Fibroblast of skin of left biceps (primary cell): ENCODE measurements around the gene SNAP91.
"Not testable (repeated sequence)": the region's sequence is repeated elsewhere in the genome, so short reads cannot be mapped to it uniquely, and the experiment has no call there.

Experiments used
- DNase-seq, 2 experiments: peaks; one replicate each; pipeline ENCODE4 v3.0.0-alpha.2; 2013; ENCODE audit warnings: low read depth in 2 of 2

SNAP91 gene

GRCh38 chr6:83633149-83633548, 75.8 kb downstream of the SNAP91 start:
- DNase-seq: no peak

- DNase-seq: not testable (repeated sequence)
Measured at GRCh38 chr6:83629908-83630307, 79.0 kb downstream of the SNAP91 start.

GRCh38 chr6:83615025-83615999, 93.6 kb downstream of the SNAP91 start:
- no peak for DNase-seq

GRCh38 chr6:83613378-83613777, 95.5 kb downstream of the SNAP91 start:
- DNase-seq: no peak

- no peak for DNase-seq
Measured at GRCh38 chr6:83609248-83609647, 99.7 kb downstream of the SNAP91 start.

GRCh38 chr6:83605517-83605916, 103.4 kb downstream of the SNAP91 start:
- no peak for DNase-seq

- no peak for DNase-seq
Measured at GRCh38 chr6:83603551-83603950, 105.3 kb downstream of the SNAP91 start.

- no peak for DNase-seq
Measured at GRCh38 chr6:83601119-83601518, 107.8 kb downstream of the SNAP91 start.

GRCh38 chr6:83600459-83600858, 108.4 kb downstream of the SNAP91 start:
- no peak for DNase-seq

- DNase-seq: no peak
Measured at GRCh38 chr6:83597511-83597910, 111.4 kb downstream of the SNAP91 start.

GRCh38 chr6:83597051-83597450, 111.8 kb downstream of the SNAP91 start:
- DNase-seq: no peak

- DNase-seq: no peak
Measured at GRCh38 chr6:83594941-83595340, 114.0 kb downstream of the SNAP91 start.

- no peak for DNase-seq
Measured at GRCh38 chr6:83593395-83593785, 115.5 kb downstream of the SNAP91 start.

GRCh38 chr6:83592770-83593394, 116.0 kb downstream of the SNAP91 start:
- DNase-seq: no peak

- DNase-seq: no peak
Measured at GRCh38 chr6:83590416-83590815, 118.5 kb downstream of the SNAP91 start.

GRCh38 chr6:83589076-83589475, 119.8 kb downstream of the SNAP91 start:
- no peak for DNase-seq

GRCh38 chr6:83578057-83578456, 130.8 kb downstream of the SNAP91 start:
- no peak for DNase-seq

- no peak for DNase-seq
Measured at GRCh38 chr6:83574783-83575182, 134.1 kb downstream of the SNAP91 start.

- not testable (repeated sequence) for DNase-seq
Measured at GRCh38 chr6:83571663-83572185, 137.2 kb downstream of the SNAP91 start.

GRCh38 chr6:83558975-83559374, 149.9 kb downstream of the SNAP91 start:
- DNase-seq: no peak

- DNase-seq: no peak
Measured at GRCh38 chr6:83556871-83557270, 152.0 kb downstream of the SNAP91 start.

GRCh38 chr6:83551748-83552147, 157.2 kb downstream of the SNAP91 start:
- DNase-seq: not testable (repeated sequence)

GRCh38 chr6:83550482-83550881, 158.4 kb downstream of the SNAP91 start:
- not testable (repeated sequence) for DNase-seq
